ENCODE results near the gene STARD9.

STARD9 gene

DNA sequence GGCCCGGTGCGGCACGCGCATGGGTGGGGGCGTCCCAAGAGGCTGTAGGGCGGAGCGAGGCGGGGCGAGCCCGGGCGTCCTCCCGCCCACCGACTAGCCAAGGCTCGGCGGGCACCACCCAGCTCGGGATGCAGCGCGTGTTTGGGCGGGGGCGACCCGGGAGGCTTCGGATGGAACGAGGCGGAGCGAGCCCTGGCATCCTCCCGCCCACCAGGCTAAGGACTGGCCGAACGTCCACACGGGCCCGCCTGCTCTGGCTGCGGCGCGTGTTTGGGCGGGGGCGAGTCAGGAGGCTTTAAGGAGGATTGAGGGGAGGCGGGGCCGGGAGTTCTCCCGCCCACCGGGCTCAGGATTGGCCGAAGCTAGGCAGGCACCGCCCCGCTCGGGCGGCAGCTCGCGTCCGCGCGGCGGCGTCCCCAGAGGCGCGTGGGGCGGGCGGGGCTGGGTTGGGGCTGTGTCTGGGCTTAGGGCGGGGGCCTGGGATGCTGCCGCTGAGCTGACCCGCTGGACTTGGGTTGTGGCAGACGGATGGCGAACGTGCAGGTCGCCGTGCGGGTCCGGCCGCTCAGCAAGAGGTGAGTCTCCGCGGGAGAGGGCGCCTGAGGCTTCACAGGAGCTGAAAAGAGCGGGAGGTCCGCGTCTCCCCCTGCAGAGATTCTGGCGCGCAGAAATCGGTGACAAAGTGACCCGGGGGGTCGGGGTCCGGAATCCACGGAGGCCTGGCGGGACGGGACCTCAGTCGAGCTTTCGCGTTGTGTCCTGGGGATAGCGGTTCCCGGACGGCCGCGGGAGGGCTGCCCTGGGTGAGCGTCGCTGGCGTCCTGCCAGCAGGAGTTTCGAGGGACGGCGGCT, at the start of gene STARD9:
TSS of gene STARD9 (plus strand) at position 419 of the 852 bp plus-strand sequence. CDS start at position 529, 110 bp downstream.
- DNase-seq (ENCODE audit: extremely low read depth, low read depth) = peak; percentile 93
- TF ChIP-seq, protein P1, sequence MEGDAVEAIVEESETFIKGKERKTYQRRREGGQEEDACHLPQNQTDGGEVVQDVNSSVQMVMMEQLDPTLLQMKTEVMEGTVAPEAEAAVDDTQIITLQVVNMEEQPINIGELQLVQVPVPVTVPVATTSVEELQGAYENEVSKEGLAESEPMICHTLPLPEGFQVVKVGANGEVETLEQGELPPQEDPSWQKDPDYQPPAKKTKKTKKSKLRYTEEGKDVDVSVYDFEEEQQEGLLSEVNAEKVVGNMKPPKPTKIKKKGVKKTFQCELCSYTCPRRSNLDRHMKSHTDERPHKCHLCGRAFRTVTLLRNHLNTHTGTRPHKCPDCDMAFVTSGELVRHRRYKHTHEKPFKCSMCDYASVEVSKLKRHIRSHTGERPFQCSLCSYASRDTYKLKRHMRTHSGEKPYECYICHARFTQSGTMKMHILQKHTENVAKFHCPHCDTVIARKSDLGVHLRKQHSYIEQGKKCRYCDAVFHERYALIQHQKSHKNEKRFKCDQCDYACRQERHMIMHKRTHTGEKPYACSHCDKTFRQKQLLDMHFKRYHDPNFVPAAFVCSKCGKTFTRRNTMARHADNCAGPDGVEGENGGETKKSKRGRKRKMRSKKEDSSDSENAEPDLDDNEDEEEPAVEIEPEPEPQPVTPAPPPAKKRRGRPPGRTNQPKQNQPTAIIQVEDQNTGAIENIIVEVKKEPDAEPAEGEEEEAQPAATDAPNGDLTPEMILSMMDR (IDR thresholded peaks at IDR 0.05; ENCODE audit: low read depth, low read length, missing control alignments) = no peak
- peak within 1 kb of the TSS; percentile 85 for H3K4me3 ChIP-seq (replicated peaks; ENCODE audit: low read depth, low read length)

DNA sequence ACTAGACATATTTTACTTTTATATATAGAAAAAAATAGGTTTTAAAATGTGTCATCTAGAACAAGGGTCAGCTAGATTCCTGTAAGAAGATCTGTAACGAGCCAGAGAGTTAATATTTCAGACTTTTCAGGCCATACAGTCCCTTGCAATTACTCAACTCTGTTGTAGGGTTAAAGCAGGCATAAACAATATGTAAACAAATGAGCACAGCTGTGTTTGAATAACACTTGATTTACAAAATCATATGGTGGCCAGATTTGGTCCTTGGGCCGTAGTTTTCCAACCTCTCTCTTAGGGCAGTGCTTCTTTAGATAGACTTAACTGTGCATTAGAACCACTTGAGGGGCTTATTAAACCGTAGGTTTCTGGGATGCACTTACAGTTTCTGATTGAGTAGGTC, 46.4 kb upstream of the STARD9 start:
- H3K4me3 ChIP-seq (replicated peaks; ENCODE audit: low read depth, low read length) = no peak overlapping the region
- TF ChIP-seq, protein P1 (IDR thresholded peaks at IDR 0.05; ENCODE audit: low read depth, low read length, missing control alignments) = no peak
- peak; percentile 16 for DNase-seq (ENCODE audit: extremely low read depth, low read depth)

DNA sequence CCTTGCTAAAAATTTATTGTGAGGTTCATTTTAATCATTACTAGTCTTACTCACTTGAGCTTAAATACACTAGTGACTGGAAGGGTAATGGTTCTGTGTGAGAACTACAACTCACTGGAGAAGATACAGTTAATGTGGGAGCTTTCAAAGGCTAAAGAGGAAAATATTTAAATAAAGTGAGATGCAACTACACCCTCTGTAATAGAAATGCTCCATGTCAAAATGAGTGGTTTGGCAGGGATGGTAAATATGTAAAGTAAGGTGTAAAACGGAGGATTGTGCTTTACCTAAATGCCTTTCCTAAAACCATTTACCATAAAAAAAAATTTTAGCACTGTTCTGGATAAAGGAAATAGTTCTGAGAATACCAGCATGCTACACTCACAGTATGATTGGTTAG, 42.2 kb upstream of the STARD9 start:
- H3K4me3 ChIP-seq (replicated peaks; ENCODE audit: low read depth, low read length) = no peak overlapping the region
- no peak for DNase-seq (ENCODE audit: extremely low read depth, low read depth)
- TF ChIP-seq, protein P1 (IDR thresholded peaks at IDR 0.05; ENCODE audit: low read depth, low read length, missing control alignments) = no peak

DNA sequence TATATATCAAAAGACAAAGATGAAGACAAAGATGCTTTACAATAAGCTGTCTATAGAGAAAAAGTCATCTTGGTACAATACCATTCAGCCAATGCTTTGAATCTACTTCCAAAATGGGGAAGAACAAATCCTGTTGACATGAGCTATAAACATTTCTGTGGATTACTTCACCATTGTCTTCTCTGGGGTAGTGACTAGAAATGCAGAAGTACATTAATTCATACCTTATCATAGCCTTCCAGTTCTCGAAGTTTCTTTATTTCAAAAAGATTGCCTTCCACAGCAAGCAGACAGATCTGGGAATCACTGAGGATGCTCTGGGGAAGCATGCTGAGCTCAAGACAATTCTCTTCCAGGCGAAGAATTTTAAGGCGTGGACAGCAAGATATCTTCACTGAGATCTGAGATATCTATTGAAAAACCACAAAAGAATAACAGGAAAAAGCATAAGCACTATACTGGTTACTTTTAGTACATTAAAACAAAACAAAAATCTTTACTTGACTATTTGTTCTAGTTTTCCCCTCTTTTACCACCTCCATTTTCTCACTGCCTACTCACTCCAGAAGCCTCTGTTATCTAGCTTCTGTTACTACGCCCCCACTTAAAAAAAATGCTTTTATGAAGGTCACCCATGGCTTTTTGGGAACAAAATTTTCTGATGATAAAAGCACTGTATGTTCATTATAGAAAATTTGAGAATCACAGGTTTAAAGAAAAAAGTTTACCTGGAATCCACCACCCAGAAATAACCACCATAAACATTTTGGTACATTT, 30.4 kb upstream of the STARD9 start:
- no peak overlapping the region for H3K4me3 ChIP-seq (replicated peaks; ENCODE audit: low read depth, low read length)
- no peak for DNase-seq (ENCODE audit: extremely low read depth, low read depth)
- TF ChIP-seq, protein P1 (IDR thresholded peaks at IDR 0.05; ENCODE audit: low read depth, low read length, missing control alignments) = no peak

DNA sequence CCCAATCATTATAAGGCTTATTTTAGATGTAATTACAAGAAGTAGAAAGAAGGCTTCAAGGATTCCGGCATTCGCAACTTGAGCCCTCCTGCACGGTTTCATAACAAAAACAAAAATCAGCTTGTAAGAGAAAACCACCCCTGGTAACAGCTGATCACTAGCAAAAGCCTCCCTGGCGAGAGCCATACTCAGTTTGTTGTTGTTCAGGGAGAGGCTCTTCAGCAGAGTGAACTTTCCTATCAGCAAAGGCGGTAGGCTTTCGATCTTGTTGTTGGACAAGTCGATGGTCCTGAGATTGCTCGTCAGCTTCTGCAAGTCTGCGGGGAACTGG, 27.5 kb upstream of the STARD9 start:
- TF ChIP-seq, protein P1 (IDR thresholded peaks at IDR 0.05; ENCODE audit: low read depth, low read length, missing control alignments) = no peak
- DNase-seq (ENCODE audit: extremely low read depth, low read depth) = peak; percentile 2

DNA sequence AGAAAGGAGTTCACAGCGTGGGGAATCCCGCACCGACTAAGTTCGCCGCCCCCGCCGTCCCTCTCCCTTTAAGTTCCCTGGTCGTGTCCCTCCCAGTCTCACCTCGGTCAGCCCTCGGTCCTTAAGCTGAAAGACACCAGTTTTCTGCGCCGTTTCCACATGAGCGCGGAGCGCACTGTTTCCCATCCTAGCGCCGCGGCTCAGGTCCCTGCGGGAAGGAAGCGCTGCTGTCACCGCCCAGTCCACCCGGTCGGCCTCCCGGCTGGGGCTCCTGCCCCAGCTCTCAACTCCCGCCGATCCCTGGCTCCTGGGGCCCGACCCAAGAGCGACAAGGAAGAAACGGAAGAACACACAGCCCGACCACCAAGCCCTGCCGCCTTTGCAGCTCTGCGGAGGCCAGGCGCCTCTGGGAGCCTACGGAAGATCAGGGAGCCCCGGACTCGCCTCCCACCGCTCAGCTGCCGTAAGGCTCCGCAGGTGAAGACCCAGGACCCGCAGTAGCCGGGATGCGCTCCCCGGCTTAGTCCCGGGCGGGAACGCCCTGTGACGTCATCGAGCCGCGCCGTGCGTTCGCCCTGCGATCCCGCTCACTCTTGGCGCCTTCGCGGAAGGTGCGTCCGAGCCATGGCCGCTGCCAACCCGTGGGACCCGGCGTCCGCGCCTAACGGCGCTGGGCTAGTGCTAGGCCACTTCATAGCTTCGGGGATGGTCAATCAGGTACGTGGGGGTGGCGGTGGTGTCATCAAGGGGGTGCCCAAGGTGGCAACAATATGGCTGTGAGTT, 27.0 kb upstream of the STARD9 start, which contains the start of the genes HAUS2 and LRRC57:
TSS of gene HAUS2 (plus strand) at position 590 of the 783 bp plus-strand sequence. CDS start at position 625, 35 bp downstream.
TSS of gene LRRC57 (minus strand) at position 545 of the 783 bp plus-strand sequence. CDS start at position 186, 359 bp downstream.
- peak within 1 kb of the TSS; percentile 98 for H3K4me3 ChIP-seq (replicated peaks; ENCODE audit: low read depth, low read length)
- DNase-seq (ENCODE audit: extremely low read depth, low read depth) = peak; percentile 25
- TF ChIP-seq, protein P1 (IDR thresholded peaks at IDR 0.05; ENCODE audit: low read depth, low read length, missing control alignments) = no peak

More for the DNA sequence above, 27.5 kb upstream of the STARD9 start:
- H3K4me3 ChIP-seq (replicated peaks; ENCODE audit: low read depth, low read length) = peak overlapping the region; percentile 98
